Peyer's patch (tissue), 4 donors: ENCODE results near the gene CNKSR3. TPM values are rescaled to one million over a fixed set of nuclear protein-coding genes. Genes with fewer than 3 reads are reported as not detected.

Source experiments
- DNase-seq, 3 donors: peaks; one replicate each; pipeline ENCODE4 v3.0.0-alpha.2; 2017 to 2019
- H3K27ac ChIP-seq, 4 donors: fragments of 200-600 bp; sonication (generic); one replicate each; pipeline ENCODE4 v1.5.1; 2016 to 2019
- H3K27me3 ChIP-seq, 2 donors: fragments of 200-600 bp; sonication (generic); one replicate each; pipeline ENCODE4 v1.5.1; 2019
- H3K36me3 ChIP-seq, 3 donors: fragments of 200-600 bp; sonication (generic); one replicate each; pipeline ENCODE4 v1.5.1; 2016 to 2019
- H3K4me1 ChIP-seq, 4 donors: fragments of 200-600 bp; sonication (generic); one replicate each; pipeline ENCODE4 v1.5.1; 2016 to 2019
- H3K4me3 ChIP-seq, 4 donors: fragments of 200-600 bp; sonication (generic); 1 replicate in 3 of 4; 2 replicates in 1 of 4; pipeline ENCODE4 v1.5.1; 2016 to 2019; ENCODE audit warnings: mild to moderate bottlenecking in 1 of 4
- H3K9me3 ChIP-seq, 4 donors: fragments of 200-600 bp; sonication (generic); one replicate each; pipeline ENCODE4 v1.5.1; 2016 to 2019; ENCODE audit warnings: mild to moderate bottlenecking in 1 of 4
- CTCF ChIP-seq, 6 experiments: fragments of 450-650 bp in 4 of 6; fragments of 200-600 bp in 2 of 6; sonication (generic) in 1 of 6; IDR thresholded peaks; one replicate each; pipeline ENCODE4 v1.5.1; 2017 to 2019; ENCODE audit warnings: antibody characterized with exemption in 6 of 6, mild to moderate bottlenecking in 3 of 6, moderate library complexity in 1 of 6
- POLR2A ChIP-seq, 2 donors: fragments of 450-650 bp; IDR thresholded peaks; one replicate each; pipeline ENCODE4 v1.5.1; 2017; ENCODE audit warnings: antibody characterized with exemption in 2 of 2, mild to moderate bottlenecking in 2 of 2, moderate library complexity in 2 of 2
- total RNA-seq, 4 donors: library from RNA; depleted of rRNA; stranded (reverse); fragments of >200 nt; gene quantifications; one replicate each; pipeline ENCODE4 v1.1.0, GENCODE V29; 2016

CNKSR3 gene
- total RNA-seq, 4 donors from 2014 or later: 29.6 to 34.5 (median 30.1) TPM

DNA sequence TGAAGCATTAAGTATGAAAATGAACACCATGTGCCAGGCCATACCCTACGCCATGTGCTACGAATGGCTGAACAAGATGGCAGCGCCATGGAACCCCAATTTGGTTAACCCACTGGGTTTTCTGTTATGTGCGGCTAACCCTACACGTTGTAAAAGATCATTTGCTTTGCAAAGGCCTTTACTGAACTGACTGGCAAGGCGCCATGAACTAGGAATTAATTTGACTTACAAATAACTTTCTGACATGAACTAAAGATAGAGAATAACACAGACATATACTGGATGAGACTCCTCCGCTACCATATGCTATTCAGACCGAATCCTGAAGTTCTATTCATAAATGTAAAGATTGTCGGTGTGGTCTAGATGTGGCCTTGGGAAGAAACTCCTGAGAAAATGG, 3.9 kb downstream of the CNKSR3 start:
- Histone ChIP-seq H3K4me3 (peak overlapping the region in 1 of 4 donors; percentile 77), H3K27ac (peak overlapping the region in 3 of 4 donors; percentile 30 to 93 (median 89)), H3K27me3 (no peaks in the 10 kb centered on the region), H3K4me1 (peaks cover 0 to 44% (median 4%) of the 10 kb centered on the region in 4 donors), H3K9me3 (no peaks in the 10 kb centered on the region), H3K36me3 (no peaks in the 10 kb centered on the region)
- TF ChIP-seq CTCF (IDR thresholded peaks at IDR 0.05) (no peak), POLR2A (IDR thresholded peaks at IDR 0.05) (no peak)
- DNase-seq: no peak

DNA sequence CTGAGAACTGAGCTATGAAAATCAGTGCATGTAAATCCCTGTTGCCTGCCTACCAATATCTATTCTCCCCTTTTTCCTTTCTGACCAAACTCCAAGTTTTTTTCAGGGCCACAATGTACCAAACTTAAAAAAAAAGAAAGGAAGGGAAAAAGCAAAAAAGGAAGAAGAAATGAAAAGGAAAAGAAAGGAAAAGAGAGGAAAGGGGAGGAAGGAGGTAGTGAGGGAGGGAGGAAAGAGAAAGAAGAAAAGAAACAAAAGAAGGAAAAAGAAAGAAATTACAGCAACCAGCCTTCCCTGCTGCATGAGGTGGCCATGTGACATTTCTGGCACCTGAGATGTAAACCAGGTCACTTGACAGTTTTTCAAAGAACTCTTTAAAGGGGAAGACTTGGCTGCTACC, 4.4 kb downstream of the CNKSR3 start:
- peaks cover 0 to 47% (median 4%) of the 10 kb centered on the region in 4 donors for H3K4me1 ChIP-seq
- H3K36me3 ChIP-seq: no peaks in the 10 kb centered on the region
- TF ChIP-seq CTCF (IDR thresholded peaks at IDR 0.05) (no peak), POLR2A (IDR thresholded peaks at IDR 0.05) (no peak)
- H3K27me3 ChIP-seq: no peaks in the 10 kb centered on the region
- peak overlapping the region in 1 of 4 donors; percentile 89 for H3K27ac ChIP-seq
- H3K4me3 ChIP-seq: no peak overlapping the region
- no peaks in the 10 kb centered on the region for H3K9me3 ChIP-seq
- DNase-seq: no peak

DNA sequence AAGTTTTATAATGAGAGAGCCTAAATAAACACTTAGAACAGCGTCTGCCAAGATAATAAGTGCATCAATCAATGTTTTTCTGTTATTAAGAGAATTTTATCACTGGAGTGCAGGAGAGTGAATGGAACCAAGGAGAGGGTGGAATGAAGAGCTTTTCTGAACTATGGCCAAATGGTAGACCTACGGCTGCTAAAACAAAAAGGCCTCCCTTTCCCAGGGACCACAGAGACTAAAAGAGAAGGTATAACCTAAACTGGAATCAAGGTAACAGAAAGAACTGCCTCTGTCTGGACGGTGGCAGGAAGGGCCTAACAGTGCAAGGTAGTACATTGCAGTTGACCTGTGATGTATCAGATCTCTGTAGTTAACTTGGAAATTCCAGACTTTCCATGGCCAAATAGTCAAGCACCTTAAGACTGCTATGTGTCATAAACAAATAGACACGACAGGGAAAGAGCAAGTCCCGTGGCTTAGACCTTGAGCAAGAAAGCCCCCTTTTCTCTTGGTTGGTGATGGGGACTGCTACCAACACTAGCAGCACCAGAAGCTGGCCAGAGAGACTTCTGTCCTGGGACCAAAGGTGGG, 5.5 kb downstream of the CNKSR3 start:
- Histone ChIP-seq H3K27ac (no peak overlapping the region), H3K36me3 (no peaks in the 10 kb centered on the region), H3K9me3 (no peaks in the 10 kb centered on the region), H3K27me3 (no peaks in the 10 kb centered on the region), H3K4me1 (peaks cover 0 to 47% (median 0%) of the 10 kb centered on the region in 4 donors), H3K4me3 (no peak overlapping the region)
- TF ChIP-seq CTCF (IDR thresholded peaks at IDR 0.05): no peak
- no peak for DNase-seq

DNA sequence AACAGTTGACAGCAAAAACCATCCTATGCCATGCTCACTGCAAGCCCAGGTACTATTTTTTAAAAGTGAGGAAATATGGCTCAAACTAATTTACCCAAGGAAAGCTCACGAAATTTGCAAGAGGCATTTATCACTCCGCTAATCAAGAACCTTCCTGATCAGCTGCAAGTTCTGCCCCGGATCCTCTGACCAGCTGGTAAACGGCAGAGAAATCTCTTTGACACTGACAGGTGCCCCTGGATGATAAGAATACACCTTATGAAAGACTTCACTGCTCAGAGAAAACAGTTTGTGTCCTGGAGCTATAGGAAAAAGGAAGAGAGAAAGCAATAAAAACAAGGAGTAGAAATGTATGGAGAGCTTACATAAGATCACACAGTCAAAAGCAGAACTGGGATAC, 6.4 kb downstream of the CNKSR3 start:
- no peak overlapping the region for H3K4me3 ChIP-seq
- peaks cover 0 to 47% (median 0%) of the 10 kb centered on the region in 4 donors for H3K4me1 ChIP-seq
- no peaks in the 10 kb centered on the region for H3K36me3 ChIP-seq
- TF ChIP-seq CTCF (IDR thresholded peaks at IDR 0.05) (no peak), POLR2A (IDR thresholded peaks at IDR 0.05) (no peak)
- no peaks in the 10 kb centered on the region for H3K27me3 ChIP-seq
- DNase-seq: no peak
- no peak overlapping the region for H3K27ac ChIP-seq
- H3K9me3 ChIP-seq: no peaks in the 10 kb centered on the region

DNA sequence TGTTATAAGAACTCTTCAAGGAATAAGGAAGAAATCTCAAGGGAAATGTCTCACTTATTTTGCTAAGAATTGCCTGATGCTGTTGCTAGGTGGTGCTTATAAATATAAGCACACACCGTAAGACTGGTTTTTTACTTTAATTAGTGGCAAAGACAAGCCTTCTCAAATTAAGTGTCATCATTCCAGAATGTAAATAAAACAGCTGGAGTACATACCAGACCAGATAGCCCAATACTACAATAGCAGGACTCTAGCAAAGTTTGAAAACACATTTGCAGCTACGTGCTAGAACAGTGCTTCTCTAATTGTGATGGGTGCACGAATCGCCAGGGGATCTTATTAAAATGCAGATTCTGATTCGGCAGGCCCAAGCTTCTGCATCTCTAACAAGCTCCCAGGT, 6.8 kb downstream of the CNKSR3 start:
- TF ChIP-seq POLR2A (IDR thresholded peaks at IDR 0.05) (no peak), CTCF (IDR thresholded peaks at IDR 0.05) (no peak)
- H3K27me3 ChIP-seq: no peaks in the 10 kb centered on the region
- peaks cover 0 to 47% (median 0%) of the 10 kb centered on the region in 4 donors for H3K4me1 ChIP-seq
- H3K9me3 ChIP-seq: no peaks in the 10 kb centered on the region
- H3K4me3 ChIP-seq: no peak overlapping the region
- H3K36me3 ChIP-seq: no peaks in the 10 kb centered on the region
- no peak for DNase-seq
- H3K27ac ChIP-seq: no peak overlapping the region

- Histone ChIP-seq H3K27me3 (no peaks in the 10 kb centered on the region), H3K36me3 (no peaks in the 10 kb centered on the region), H3K4me1 (peaks cover 0 to 43% (median 0%) of the 10 kb centered on the region in 4 donors), H3K9me3 (no peaks in the 10 kb centered on the region), H3K4me3 (no peak overlapping the region), H3K27ac (no peak overlapping the region)
- TF ChIP-seq CTCF (IDR thresholded peaks at IDR 0.05) (no peak), POLR2A (IDR thresholded peaks at IDR 0.05) (no peak)
- DNase-seq: no peak
Measured at GRCh38 chr6:154502553-154502952, 7.9 kb downstream of the CNKSR3 start.
